ENCODE results near the gene KCTD1.

- no peak for TF ChIP-seq CTCF (IDR thresholded peaks at IDR 0.05)
- no peak for TF ChIP-seq POLR2A (IDR thresholded peaks at IDR 0.05)
Measured at GRCh38 chr18:26510337-26510736, 38.0 kb downstream of the KCTD1 start.

Data from lower leg skin (tissue), 3 donors.